ENCODE results near the gene PLCB1.
A peak's percentile ranks its signal among the peaks of the same experiment; 100 is the strongest.

The PLCB1 gene

GRCh38 chr20:8542110-8542486, 410.0 kb downstream of the PLCB1 start:
- H3K4me1 ChIP-seq (ENCODE audit: control insufficient read depth in 1 of 2, insufficient read depth in 2 of 2, low read length in 2 of 2) = no peaks in the 10 kb centered on the region
- no peak overlapping the region for H2AK5ac ChIP-seq (ENCODE audit: low read length)
- no peaks in the 10 kb centered on the region for H3K79me1 ChIP-seq (ENCODE audit: low read length)
- no peak overlapping the region for H3K4me3 ChIP-seq (ENCODE audit: low read depth, low read length)
- H3K23ac ChIP-seq (ENCODE audit: low read length) = no peak overlapping the region
- no peak overlapping the region for H4K91ac ChIP-seq (ENCODE audit: low read depth, low read length)
- H2BK12ac ChIP-seq (ENCODE audit: low read length) = no peak overlapping the region
- no peaks in the 10 kb centered on the region for H3K9me3 ChIP-seq (ENCODE audit: insufficient read depth, low read depth, low read length)
- no peak overlapping the region for H4K12ac ChIP-seq (ENCODE audit: low read depth, low read length)
- no peak overlapping the region for H3K18ac ChIP-seq (ENCODE audit: low read length)
- H2AFZ ChIP-seq (ENCODE audit: insufficient read depth, low read length, poor library complexity) = no peak overlapping the region
- no peak overlapping the region for H3K14ac ChIP-seq (ENCODE audit: low read length)
- DNase-seq = no peak
- no peak overlapping the region for H4K8ac ChIP-seq (ENCODE audit: low read depth, low read length)
- H3K4me2 ChIP-seq (ENCODE audit: low read length) = no peak overlapping the region
- no peak overlapping the region for H3K9ac ChIP-seq (ENCODE audit: low read length)
- no peak overlapping the region for H3K4ac ChIP-seq (ENCODE audit: low read depth, low read length)
- H3K27me3 ChIP-seq (ENCODE audit: insufficient read depth, low read length) = no peaks in the 10 kb centered on the region
- no peaks in the 10 kb centered on the region for H3K36me3 ChIP-seq (ENCODE audit: control insufficient read depth in 1 of 2, insufficient read depth in 2 of 2, low read length in 2 of 2)
- no peaks in the 10 kb centered on the region for H3K79me2 ChIP-seq (ENCODE audit: control insufficient read depth, insufficient read depth, low read length, poor library complexity)
- no peak overlapping the region for H2BK120ac ChIP-seq (ENCODE audit: insufficient read depth, low read length, poor library complexity)
- no peak overlapping the region for H2BK5ac ChIP-seq (ENCODE audit: low read depth, low read length, poor library complexity)
- H3K27ac ChIP-seq (ENCODE audit: low read depth, low read length) = no peak overlapping the region
- no CpG with 5 or more reads among the region's 9 CpGs for WGBS (ENCODE audit: extremely low coverage, insufficient coverage, insufficient read length)

- H2AFZ ChIP-seq (ENCODE audit: insufficient read depth, low read length, poor library complexity) = no peak overlapping the region
- H2BK5ac ChIP-seq (ENCODE audit: low read depth, low read length, poor library complexity) = no peak overlapping the region
- no peak overlapping the region for H3K4ac ChIP-seq (ENCODE audit: low read depth, low read length)
- no peak overlapping the region for H2BK12ac ChIP-seq (ENCODE audit: low read length)
- no peaks in the 10 kb centered on the region for H3K27me3 ChIP-seq (ENCODE audit: insufficient read depth, low read length)
- H3K18ac ChIP-seq (ENCODE audit: low read length) = no peak overlapping the region
- H2BK120ac ChIP-seq (ENCODE audit: insufficient read depth, low read length, poor library complexity) = no peak overlapping the region
- H3K4me1 ChIP-seq (ENCODE audit: control insufficient read depth in 1 of 2, insufficient read depth in 2 of 2, low read length in 2 of 2) = no peaks in the 10 kb centered on the region
- H4K91ac ChIP-seq (ENCODE audit: low read depth, low read length) = no peak overlapping the region
- no peaks in the 10 kb centered on the region for H3K79me1 ChIP-seq (ENCODE audit: low read length)
- no peak for DNase-seq
- no peak overlapping the region for H3K27ac ChIP-seq (ENCODE audit: low read depth, low read length)
- no peaks in the 10 kb centered on the region for H3K9me3 ChIP-seq (ENCODE audit: insufficient read depth, low read depth, low read length)
- H3K36me3 ChIP-seq (ENCODE audit: control insufficient read depth in 1 of 2, insufficient read depth in 2 of 2, low read length in 2 of 2) = no peaks in the 10 kb centered on the region
- no peaks in the 10 kb centered on the region for H3K79me2 ChIP-seq (ENCODE audit: control insufficient read depth, insufficient read depth, low read length, poor library complexity)
- H3K14ac ChIP-seq (ENCODE audit: low read length) = no peak overlapping the region
- H4K12ac ChIP-seq (ENCODE audit: low read depth, low read length) = no peak overlapping the region
- WGBS (ENCODE audit: extremely low coverage, insufficient coverage, insufficient read length) = no CpG with 5 or more reads among the region's 3 CpGs
- H4K8ac ChIP-seq (ENCODE audit: low read depth, low read length) = no peak overlapping the region
- no peak overlapping the region for H3K23ac ChIP-seq (ENCODE audit: low read length)
- H3K9ac ChIP-seq (ENCODE audit: low read length) = no peak overlapping the region
- no peak overlapping the region for H2AK5ac ChIP-seq (ENCODE audit: low read length)
- no peak overlapping the region for H3K4me3 ChIP-seq (ENCODE audit: low read depth, low read length)
- H3K4me2 ChIP-seq (ENCODE audit: low read length) = no peak overlapping the region
Measured at GRCh38 chr20:8545212-8545611, 413.1 kb downstream of the PLCB1 start.

GRCh38 chr20:8547035-8547650, 415.1 kb downstream of the PLCB1 start:
- Histone ChIP-seq H3K18ac (ENCODE audit: low read length) (no peak overlapping the region), H4K8ac (ENCODE audit: low read depth, low read length) (no peak overlapping the region), H3K79me2 (ENCODE audit: control insufficient read depth, insufficient read depth, low read length, poor library complexity) (no peaks in the 10 kb centered on the region), H3K23ac (ENCODE audit: low read length) (no peak overlapping the region), H3K4me3 (ENCODE audit: low read depth, low read length) (no peak overlapping the region), H2BK120ac (ENCODE audit: insufficient read depth, low read length, poor library complexity) (no peak overlapping the region), H3K9me3 (ENCODE audit: insufficient read depth, low read depth, low read length) (no peaks in the 10 kb centered on the region), H3K79me1 (ENCODE audit: low read length) (no peaks in the 10 kb centered on the region), H3K36me3 (ENCODE audit: control insufficient read depth in 1 of 2, insufficient read depth in 2 of 2, low read length in 2 of 2) (no peaks in the 10 kb centered on the region), H2BK5ac (ENCODE audit: low read depth, low read length, poor library complexity) (no peak overlapping the region), H2BK12ac (ENCODE audit: low read length) (no peak overlapping the region), H3K4me1 (ENCODE audit: control insufficient read depth in 1 of 2, insufficient read depth in 2 of 2, low read length in 2 of 2) (no peaks in the 10 kb centered on the region), H3K14ac (ENCODE audit: low read length) (no peak overlapping the region), H4K91ac (ENCODE audit: low read depth, low read length) (no peak overlapping the region), H3K4me2 (ENCODE audit: low read length) (no peak overlapping the region), H2AFZ (ENCODE audit: insufficient read depth, low read length, poor library complexity) (no peak overlapping the region), H4K12ac (ENCODE audit: low read depth, low read length) (no peak overlapping the region), H3K9ac (ENCODE audit: low read length) (no peak overlapping the region), H2AK5ac (ENCODE audit: low read length) (no peak overlapping the region), H3K4ac (ENCODE audit: low read depth, low read length) (no peak overlapping the region), H3K27ac (ENCODE audit: low read depth, low read length) (no peak overlapping the region), H3K27me3 (ENCODE audit: insufficient read depth, low read length) (no peaks in the 10 kb centered on the region)
- WGBS (ENCODE audit: extremely low coverage, insufficient coverage, insufficient read length) = no CpG with 5 or more reads among the region's 6 CpGs
- peak in 1 of 2 donors; percentile 13 for DNase-seq

GRCh38 chr20:8547968-8548588, 416.0 kb downstream of the PLCB1 start:
- H2AK5ac ChIP-seq (ENCODE audit: low read length) = no peak overlapping the region
- no peak overlapping the region for H2AFZ ChIP-seq (ENCODE audit: insufficient read depth, low read length, poor library complexity)
- no peak overlapping the region for H4K91ac ChIP-seq (ENCODE audit: low read depth, low read length)
- DNase-seq = no peak
- no peaks in the 10 kb centered on the region for H3K79me1 ChIP-seq (ENCODE audit: low read length)
- H3K4me2 ChIP-seq (ENCODE audit: low read length) = no peak overlapping the region
- H3K9me3 ChIP-seq (ENCODE audit: insufficient read depth, low read depth, low read length) = no peaks in the 10 kb centered on the region
- no CpG with 5 or more reads among the region's 1 CpG for WGBS (ENCODE audit: extremely low coverage, insufficient coverage, insufficient read length)
- no peaks in the 10 kb centered on the region for H3K79me2 ChIP-seq (ENCODE audit: control insufficient read depth, insufficient read depth, low read length, poor library complexity)
- no peak overlapping the region for H3K14ac ChIP-seq (ENCODE audit: low read length)
- no peak overlapping the region for H2BK5ac ChIP-seq (ENCODE audit: low read depth, low read length, poor library complexity)
- no peak overlapping the region for H3K9ac ChIP-seq (ENCODE audit: low read length)
- H3K4ac ChIP-seq (ENCODE audit: low read depth, low read length) = no peak overlapping the region
- no peak overlapping the region for H3K18ac ChIP-seq (ENCODE audit: low read length)
- H3K4me3 ChIP-seq (ENCODE audit: low read depth, low read length) = no peak overlapping the region
- no peaks in the 10 kb centered on the region for H3K4me1 ChIP-seq (ENCODE audit: control insufficient read depth in 1 of 2, insufficient read depth in 2 of 2, low read length in 2 of 2)
- no peaks in the 10 kb centered on the region for H3K36me3 ChIP-seq (ENCODE audit: control insufficient read depth in 1 of 2, insufficient read depth in 2 of 2, low read length in 2 of 2)
- no peak overlapping the region for H4K12ac ChIP-seq (ENCODE audit: low read depth, low read length)
- H2BK12ac ChIP-seq (ENCODE audit: low read length) = no peak overlapping the region
- no peak overlapping the region for H3K23ac ChIP-seq (ENCODE audit: low read length)
- no peak overlapping the region for H3K27ac ChIP-seq (ENCODE audit: low read depth, low read length)
- H4K8ac ChIP-seq (ENCODE audit: low read depth, low read length) = no peak overlapping the region
- H3K27me3 ChIP-seq (ENCODE audit: insufficient read depth, low read length) = no peaks in the 10 kb centered on the region
- H2BK120ac ChIP-seq (ENCODE audit: insufficient read depth, low read length, poor library complexity) = no peak overlapping the region

All from trophoblast cell (in vitro differentiated cells and primary cell).